Neural cell (in vitro differentiated cells): ENCODE measurements around the gene KLHDC7B. TPM values are rescaled to one million over a fixed set of nuclear protein-coding genes. Genes with fewer than 3 reads are reported as not detected.

Experiments
- H2AFZ ChIP-seq: fragments of 200-600, 300-800 bp; sonication (generic), shearing (Covaris generic); 2 replicates; pipeline ENCODE4 v1.6.0; 2014; ENCODE audit warnings: low read depth, mild to moderate bottlenecking, antibody characterized with exemption, low read length, moderate library complexity
- H3F3A ChIP-seq: fragments of 200-600 bp; shearing (Covaris generic); 2 replicates; pipeline ENCODE4 v1.6.1; 2016; ENCODE audit warnings: mild to moderate bottlenecking, moderate library complexity, mixed read lengths, antibody characterized with exemption, low read length; ENCODE audit not compliant: insufficient read depth, poor library complexity, severe bottlenecking
- H3K27ac ChIP-seq: fragments of 200-600, 300-800 bp; sonication (generic), shearing (Covaris generic); 2 replicates; pipeline ENCODE4 v1.5.1; 2014; ENCODE audit warnings: mild to moderate bottlenecking, low read length, moderate library complexity
- H3K27me3 ChIP-seq: fragments of 300-800, 200-600 bp; sonication (generic), shearing (Covaris generic); 2 replicates; pipeline ENCODE4 v1.6.0; 2014; ENCODE audit warnings: mild to moderate bottlenecking, low read depth, low read length, moderate library complexity; ENCODE audit not compliant: insufficient read depth
- H3K36me3 ChIP-seq: fragments of 300-800, 200-600 bp; sonication (generic), shearing (Covaris generic); 2 replicates; pipeline ENCODE4 v1.5.1; 2014; ENCODE audit warnings: mild to moderate bottlenecking, antibody characterized with exemption, low read length, moderate library complexity; ENCODE audit not compliant: insufficient read depth
- H3K4me2 ChIP-seq: fragments of 300-800, 200-600 bp; sonication (generic), shearing (Covaris generic); 2 replicates; pipeline ENCODE4 v1.6.0; 2014; ENCODE audit warnings: mild to moderate bottlenecking, low read length
- H3K4me3 ChIP-seq: fragments of 300-800, 200-600 bp; sonication (generic), shearing (Covaris generic); 2 replicates; pipeline ENCODE4 v1.5.1; 2014; ENCODE audit warnings: mild to moderate bottlenecking, low read length, moderate library complexity
- H3K79me2 ChIP-seq: fragments of 200-600 bp; shearing (Covaris generic); replicated peaks from 2 replicates; pipeline ENCODE4 v1.6.0; 2014; ENCODE audit warnings: mild to moderate bottlenecking, low read length, moderate library complexity; ENCODE audit not compliant: insufficient read depth
- H3K9ac ChIP-seq: fragments of 300-800, 200-600 bp; sonication (generic), shearing (Covaris generic); 2 replicates; pipeline ENCODE4 v1.6.1; 2016; ENCODE audit warnings: mild to moderate bottlenecking, low read length, mixed read lengths
- H3K9me2 ChIP-seq: fragments of 200-600 bp; shearing (Covaris generic); 2 replicates; pipeline ENCODE4 v1.6.1; 2016; ENCODE audit warnings: mild to moderate bottlenecking, low read length, mixed read lengths; ENCODE audit not compliant: insufficient read depth
- H3K9me3 ChIP-seq: fragments of 200-600, 300-800 bp; sonication (generic), shearing (Covaris generic); 2 replicates; pipeline ENCODE4 v1.6.1; 2016; ENCODE audit warnings: mild to moderate bottlenecking, mixed run types, low read length, moderate library complexity, mixed read lengths
- H4K20me1 ChIP-seq: fragments of 200-600 bp; shearing (Covaris generic); 2 replicates; pipeline ENCODE4 v1.6.1; 2016; ENCODE audit warnings: mild to moderate bottlenecking, mixed run types; ENCODE audit not compliant: insufficient read depth
- EP300 ChIP-seq: fragments of 450-650 bp; conservative IDR thresholded peaks from 2 replicates; pipeline ENCODE4 v1.6.1; 2014; ENCODE audit warnings: antibody characterized with exemption, mild to moderate bottlenecking, moderate library complexity; ENCODE audit not compliant: poor library complexity, severe bottlenecking
- EZH2 ChIP-seq: fragments of 200-600, 300-800 bp; shearing (Covaris generic), sonication (generic); IDR thresholded peaks from 2 replicates; pipeline ENCODE4 v1.6.1; 2014; ENCODE audit warnings: antibody characterized with exemption, low read length, borderline replicate concordance, mild to moderate bottlenecking; ENCODE audit not compliant: insufficient read depth, poor library complexity, severe bottlenecking
- MXI1 ChIP-seq: fragments of 450-650 bp; conservative IDR thresholded peaks from 2 replicates; pipeline ENCODE4 v1.6.1; 2014; ENCODE audit warnings: antibody characterized with exemption, mild to moderate bottlenecking; ENCODE audit not compliant: poor library complexity, severe bottlenecking
- POLR2AphosphoS5 ChIP-seq: IDR thresholded peaks from 2 replicates; pipeline ENCODE4 v1.6.1; 2012
- RAD21 ChIP-seq: fragments of 450-650 bp; conservative IDR thresholded peaks from 2 replicates; pipeline ENCODE4 v1.6.1; 2014; ENCODE audit warnings: antibody characterized with exemption, mild to moderate bottlenecking, moderate library complexity
- SMC3 ChIP-seq: fragments of 450-650 bp; conservative IDR thresholded peaks from 2 replicates; pipeline ENCODE4 v1.6.1; 2014; ENCODE audit warnings: antibody characterized with exemption, mild to moderate bottlenecking, moderate library complexity; ENCODE audit not compliant: poor library complexity
- TAF1 ChIP-seq: IDR thresholded peaks from 2 replicates; pipeline ENCODE4 v1.6.1; 2012; ENCODE audit warnings: low read depth
- polyA plus RNA-seq: library from polyadenylated mRNA; depleted of rRNA; stranded (reverse); fragments of >200 nt; gene quantifications from 2 replicates; pipeline ENCODE4 v1.2.3, GENCODE V29; 2014
- TF ChIP-seq, protein P1 (sequence below): fragments of 450-650 bp; IDR thresholded peaks from 2 replicates; pipeline ENCODE4 v1.5.1; 2014; ENCODE audit warnings: antibody characterized with exemption, mild to moderate bottlenecking, moderate library complexity; ENCODE audit not compliant: poor library complexity, severe bottlenecking
- TF ChIP-seq, protein P2 (sequence below): IDR thresholded peaks from 2 replicates; pipeline ENCODE4 v1.6.1; 2012; ENCODE audit warnings: borderline replicate concordance

KLHDC7B gene
- polyA plus RNA-seq, 1 donor from 2014 or later: not detected

DNA sequence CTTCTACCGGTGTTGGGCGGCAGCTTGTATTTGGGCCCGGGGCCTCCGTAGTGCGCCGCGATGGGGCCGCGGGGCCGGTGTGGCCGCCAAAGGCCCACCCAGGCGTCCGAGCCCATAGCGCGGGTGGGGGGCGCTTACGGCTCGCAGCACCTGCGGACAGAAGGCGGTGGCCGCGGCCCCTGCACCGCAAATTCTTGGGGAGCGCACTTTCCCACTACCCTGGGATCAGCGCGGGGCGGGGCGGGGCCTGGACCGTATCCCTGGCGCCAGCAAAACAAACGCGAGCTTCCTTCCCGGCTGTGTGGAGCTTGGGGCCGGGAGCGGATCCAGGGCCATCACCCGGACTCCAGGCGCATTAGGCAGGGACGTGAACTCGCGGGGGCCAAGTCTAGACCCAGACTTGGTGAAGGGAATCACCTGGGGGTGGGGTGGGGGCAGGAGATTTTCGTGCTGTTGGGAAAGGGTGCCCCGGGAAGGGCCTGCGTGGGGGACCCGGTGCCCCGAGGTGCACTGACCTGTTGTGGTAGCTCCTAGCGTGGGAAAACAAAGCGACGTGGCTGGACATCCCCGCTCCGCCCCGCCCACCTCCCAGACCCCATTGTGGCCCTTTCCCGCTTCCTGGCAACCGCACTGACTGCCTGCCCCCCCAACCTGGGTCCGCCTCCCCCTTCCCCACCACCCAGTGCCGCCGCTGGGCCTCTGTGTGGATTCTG, 13.6 kb upstream of the KLHDC7B start:
- Histone ChIP-seq H3K9me2 (no peaks in the 10 kb centered on the region), H3K27ac (no peak overlapping the region), H3K36me3 (no peaks in the 10 kb centered on the region), H3K79me2 (no peaks in the 10 kb centered on the region), H3F3A (no peaks in the 10 kb centered on the region), H3K4me3 (peak overlapping the region; percentile 57), H4K20me1 (no peaks in the 10 kb centered on the region), H3K4me2 (no peak overlapping the region), H3K9me3 (no peaks in the 10 kb centered on the region), H3K27me3 (peaks cover 34% of the 10 kb centered on the region), H2AFZ (no peak overlapping the region), H3K9ac (peak overlapping the region; percentile 20)
- TF ChIP-seq, protein P1, sequence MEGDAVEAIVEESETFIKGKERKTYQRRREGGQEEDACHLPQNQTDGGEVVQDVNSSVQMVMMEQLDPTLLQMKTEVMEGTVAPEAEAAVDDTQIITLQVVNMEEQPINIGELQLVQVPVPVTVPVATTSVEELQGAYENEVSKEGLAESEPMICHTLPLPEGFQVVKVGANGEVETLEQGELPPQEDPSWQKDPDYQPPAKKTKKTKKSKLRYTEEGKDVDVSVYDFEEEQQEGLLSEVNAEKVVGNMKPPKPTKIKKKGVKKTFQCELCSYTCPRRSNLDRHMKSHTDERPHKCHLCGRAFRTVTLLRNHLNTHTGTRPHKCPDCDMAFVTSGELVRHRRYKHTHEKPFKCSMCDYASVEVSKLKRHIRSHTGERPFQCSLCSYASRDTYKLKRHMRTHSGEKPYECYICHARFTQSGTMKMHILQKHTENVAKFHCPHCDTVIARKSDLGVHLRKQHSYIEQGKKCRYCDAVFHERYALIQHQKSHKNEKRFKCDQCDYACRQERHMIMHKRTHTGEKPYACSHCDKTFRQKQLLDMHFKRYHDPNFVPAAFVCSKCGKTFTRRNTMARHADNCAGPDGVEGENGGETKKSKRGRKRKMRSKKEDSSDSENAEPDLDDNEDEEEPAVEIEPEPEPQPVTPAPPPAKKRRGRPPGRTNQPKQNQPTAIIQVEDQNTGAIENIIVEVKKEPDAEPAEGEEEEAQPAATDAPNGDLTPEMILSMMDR: no peak
- TF ChIP-seq SMC3: no peak
- TF ChIP-seq, protein P2, sequence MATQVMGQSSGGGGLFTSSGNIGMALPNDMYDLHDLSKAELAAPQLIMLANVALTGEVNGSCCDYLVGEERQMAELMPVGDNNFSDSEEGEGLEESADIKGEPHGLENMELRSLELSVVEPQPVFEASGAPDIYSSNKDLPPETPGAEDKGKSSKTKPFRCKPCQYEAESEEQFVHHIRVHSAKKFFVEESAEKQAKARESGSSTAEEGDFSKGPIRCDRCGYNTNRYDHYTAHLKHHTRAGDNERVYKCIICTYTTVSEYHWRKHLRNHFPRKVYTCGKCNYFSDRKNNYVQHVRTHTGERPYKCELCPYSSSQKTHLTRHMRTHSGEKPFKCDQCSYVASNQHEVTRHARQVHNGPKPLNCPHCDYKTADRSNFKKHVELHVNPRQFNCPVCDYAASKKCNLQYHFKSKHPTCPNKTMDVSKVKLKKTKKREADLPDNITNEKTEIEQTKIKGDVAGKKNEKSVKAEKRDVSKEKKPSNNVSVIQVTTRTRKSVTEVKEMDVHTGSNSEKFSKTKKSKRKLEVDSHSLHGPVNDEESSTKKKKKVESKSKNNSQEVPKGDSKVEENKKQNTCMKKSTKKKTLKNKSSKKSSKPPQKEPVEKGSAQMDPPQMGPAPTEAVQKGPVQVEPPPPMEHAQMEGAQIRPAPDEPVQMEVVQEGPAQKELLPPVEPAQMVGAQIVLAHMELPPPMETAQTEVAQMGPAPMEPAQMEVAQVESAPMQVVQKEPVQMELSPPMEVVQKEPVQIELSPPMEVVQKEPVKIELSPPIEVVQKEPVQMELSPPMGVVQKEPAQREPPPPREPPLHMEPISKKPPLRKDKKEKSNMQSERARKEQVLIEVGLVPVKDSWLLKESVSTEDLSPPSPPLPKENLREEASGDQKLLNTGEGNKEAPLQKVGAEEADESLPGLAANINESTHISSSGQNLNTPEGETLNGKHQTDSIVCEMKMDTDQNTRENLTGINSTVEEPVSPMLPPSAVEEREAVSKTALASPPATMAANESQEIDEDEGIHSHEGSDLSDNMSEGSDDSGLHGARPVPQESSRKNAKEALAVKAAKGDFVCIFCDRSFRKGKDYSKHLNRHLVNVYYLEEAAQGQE: no peak
- TF ChIP-seq EZH2: no peak
- no peak for TF ChIP-seq EP300
- no peak for TF ChIP-seq RAD21
- TF ChIP-seq TAF1: no peak
- no peak for TF ChIP-seq POLR2AphosphoS5
- no peak for TF ChIP-seq MXI1

DNA sequence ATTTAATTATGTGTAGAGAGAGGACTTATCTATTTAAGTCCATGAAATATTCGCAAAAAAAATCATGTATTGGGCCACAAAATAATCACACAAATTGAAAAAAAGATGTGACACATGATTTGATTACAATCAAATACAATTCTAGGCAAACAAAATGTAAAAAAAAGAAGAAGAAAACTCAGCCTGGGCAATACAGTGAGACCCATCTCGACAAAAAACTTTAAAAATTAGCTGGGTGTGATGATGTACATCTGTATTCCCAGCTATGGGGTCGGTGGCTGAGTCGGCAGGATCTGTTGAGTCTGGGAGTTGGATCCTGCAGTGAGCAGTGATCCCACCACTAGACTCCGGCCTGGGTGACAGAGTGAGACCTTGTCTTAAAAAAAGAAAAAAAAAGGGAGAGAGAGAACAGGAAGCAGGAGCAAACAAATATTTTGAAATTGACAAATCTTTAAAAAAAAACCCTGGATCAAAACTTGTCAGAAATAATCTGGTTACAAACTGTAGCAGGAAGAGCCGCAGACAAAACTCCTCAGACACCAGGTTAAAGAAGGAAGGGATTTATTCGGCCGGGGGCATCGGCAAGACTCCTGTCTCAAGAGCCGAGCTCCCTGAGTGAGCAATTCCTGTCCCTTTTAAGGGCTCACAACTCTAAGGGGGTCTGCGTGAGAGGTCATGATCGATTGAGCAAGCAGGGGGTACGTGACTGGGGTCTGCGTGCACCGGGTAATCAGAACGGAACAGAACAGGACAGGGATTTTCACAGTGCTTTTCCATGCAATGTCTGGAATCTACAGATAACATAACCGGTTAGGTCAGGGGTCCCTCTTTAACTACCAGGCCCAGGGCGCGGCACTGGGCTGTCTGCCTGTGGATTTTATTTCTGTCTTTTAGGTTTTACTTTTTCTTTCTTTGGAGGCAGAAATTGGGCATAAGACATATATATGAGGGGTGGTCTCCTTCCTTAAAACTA, 12.6 kb upstream of the KLHDC7B start:
- Histone ChIP-seq H3K36me3 (no peaks in the 10 kb centered on the region), H3F3A (no peaks in the 10 kb centered on the region), H3K27ac (no peak overlapping the region), H4K20me1 (no peaks in the 10 kb centered on the region), H2AFZ (no peak overlapping the region), H3K9ac (no peak overlapping the region), H3K79me2 (no peaks in the 10 kb centered on the region), H3K9me2 (no peaks in the 10 kb centered on the region), H3K9me3 (no peaks in the 10 kb centered on the region), H3K4me2 (no peak overlapping the region), H3K4me3 (no peak overlapping the region), H3K27me3 (peaks cover 34% of the 10 kb centered on the region)
- TF ChIP-seq EZH2 (no peak), MXI1 (no peak), RAD21 (no peak), TAF1 (no peak), EP300 (no peak), SMC3 (no peak), POLR2AphosphoS5 (no peak)
- TF ChIP-seq, protein P2: no peak
- TF ChIP-seq, protein P1: no peak
